ENCODE measurements around the gene WDR64.

The WDR64 gene

DNA sequence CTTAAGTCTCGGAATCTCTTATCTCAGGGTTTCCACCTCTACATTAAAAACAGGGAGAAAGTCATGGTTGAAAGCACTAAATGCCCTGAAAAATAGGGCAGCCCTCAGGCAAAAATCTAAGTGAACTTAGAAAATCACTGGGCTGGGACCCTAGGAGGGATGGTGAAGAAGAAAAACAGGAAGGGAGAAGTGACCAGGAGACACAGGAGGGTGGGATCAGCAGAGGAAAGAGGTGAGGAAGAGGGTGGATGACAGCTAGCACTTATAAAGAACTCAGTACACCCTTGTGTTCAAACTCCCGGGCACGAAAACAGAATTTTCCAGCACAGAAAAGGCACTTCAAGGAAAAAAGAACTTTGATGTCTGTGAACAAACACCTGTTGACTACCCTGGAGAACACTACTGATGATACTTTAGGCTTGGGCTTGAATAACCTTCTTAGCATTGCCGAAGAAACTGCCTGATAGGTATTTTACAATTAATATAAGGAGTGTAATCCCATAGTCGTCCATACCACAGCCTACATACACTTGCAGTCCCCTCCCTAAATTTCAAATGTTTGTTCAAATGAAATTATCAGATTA lies 13.9 kb upstream of the WDR64 start:
- peaks cover 39% of the 10 kb centered on the region for H3K4me1 Mint-ChIP-seq (ENCODE audit: low read depth)
- intact Hi-C loops (cut with micrococcal nuclease) = no loop called here
- no peaks in the 10 kb centered on the region for H3K9me3 Mint-ChIP-seq
- H3K4me3 Mint-ChIP-seq = peak overlapping the region; percentile 52
- H3K27me3 Mint-ChIP-seq = no peaks in the 10 kb centered on the region
- peak overlapping the region; percentile 33 for H3K27ac Mint-ChIP-seq
- H3K36me3 Mint-ChIP-seq (ENCODE audit: low read depth) = peaks cover 28% of the 10 kb centered on the region

GRCh38 chr1:241638909-241639622 lies 13.0 kb upstream of the WDR64 start:
- Mint-ChIP-seq H3K4me3 (peak overlapping the region; percentile 93), H3K36me3 (ENCODE audit: low read depth) (peaks cover 25% of the 10 kb centered on the region), H3K9me3 (no peaks in the 10 kb centered on the region), H3K27me3 (no peaks in the 10 kb centered on the region), H3K4me1 (ENCODE audit: low read depth) (peaks cover 44% of the 10 kb centered on the region), H3K27ac (peak overlapping the region; percentile 92)
- intact Hi-C loops (cut with micrococcal nuclease) = no loop called here

DNA sequence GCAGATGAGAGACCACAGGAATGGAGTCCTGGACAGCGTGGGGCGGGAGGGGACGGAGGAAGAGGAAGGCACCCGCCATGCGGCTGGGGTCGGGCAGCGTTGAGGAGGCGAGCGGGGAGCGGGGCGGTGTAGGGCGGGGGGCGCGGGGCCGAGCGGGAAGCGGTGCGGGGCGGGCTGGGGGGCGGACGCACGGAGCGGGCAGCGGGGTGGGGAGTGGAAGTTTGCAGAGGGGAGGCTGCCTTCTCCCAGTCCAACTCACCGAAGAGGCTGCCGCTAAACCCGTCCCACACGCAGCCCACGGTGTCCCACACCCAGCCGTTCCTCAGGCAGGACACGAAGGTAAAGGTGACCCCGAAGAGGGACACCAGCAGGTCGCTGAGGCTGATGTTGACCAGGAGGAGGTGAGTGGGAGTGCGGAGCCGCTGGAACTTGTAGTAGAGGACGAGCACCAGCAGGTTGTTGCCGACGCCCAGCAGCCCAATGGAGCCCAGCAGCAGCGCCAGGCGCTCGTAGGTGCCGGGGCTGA lies 12.4 kb upstream of the WDR64 start:
- Mint-ChIP-seq H3K27me3 (no peaks in the 10 kb centered on the region), H3K4me1 (ENCODE audit: low read depth) (peaks cover 39% of the 10 kb centered on the region), H3K9me3 (no peaks in the 10 kb centered on the region), H3K4me3 (peak overlapping the region; percentile 93), H3K27ac (peak overlapping the region; percentile 92), H3K36me3 (ENCODE audit: low read depth) (peaks cover 19% of the 10 kb centered on the region)
- intact Hi-C loops (cut with micrococcal nuclease) = loop anchor here (1.0 kb wide), 1 partner anchor 208 kb away; no protein-coding TSS in a partner anchor

- Mint-ChIP-seq H3K27ac (peak within 1 kb of the TSS; percentile 92), H3K36me3 (ENCODE audit: low read depth) (peaks cover 12% of the 10 kb centered on the region), H3K9me3 (no peaks in the 10 kb centered on the region), H3K27me3 (no peaks in the 10 kb centered on the region), H3K4me3 (peak within 1 kb of the TSS; percentile 93), H3K4me1 (ENCODE audit: low read depth) (peaks cover 33% of the 10 kb centered on the region)
- intact Hi-C loops (cut with micrococcal nuclease) = loop anchor here (1.0 kb wide), 1 partner anchor 207 kb away; no protein-coding TSS in a partner anchor
Observed at GRCh38 chr1:241640149-241640866, 11.8 kb upstream of the WDR64 start, which contains the start of the genes CHML and OPN3. TSS of gene CHML (minus strand) at chr1:241640369. CDS start at chr1:241635766, 4,603 bp downstream. TSS of gene OPN3 (minus strand) at chr1:241640369. CDS start at chr1:241640254, 115 bp downstream.

DNA sequence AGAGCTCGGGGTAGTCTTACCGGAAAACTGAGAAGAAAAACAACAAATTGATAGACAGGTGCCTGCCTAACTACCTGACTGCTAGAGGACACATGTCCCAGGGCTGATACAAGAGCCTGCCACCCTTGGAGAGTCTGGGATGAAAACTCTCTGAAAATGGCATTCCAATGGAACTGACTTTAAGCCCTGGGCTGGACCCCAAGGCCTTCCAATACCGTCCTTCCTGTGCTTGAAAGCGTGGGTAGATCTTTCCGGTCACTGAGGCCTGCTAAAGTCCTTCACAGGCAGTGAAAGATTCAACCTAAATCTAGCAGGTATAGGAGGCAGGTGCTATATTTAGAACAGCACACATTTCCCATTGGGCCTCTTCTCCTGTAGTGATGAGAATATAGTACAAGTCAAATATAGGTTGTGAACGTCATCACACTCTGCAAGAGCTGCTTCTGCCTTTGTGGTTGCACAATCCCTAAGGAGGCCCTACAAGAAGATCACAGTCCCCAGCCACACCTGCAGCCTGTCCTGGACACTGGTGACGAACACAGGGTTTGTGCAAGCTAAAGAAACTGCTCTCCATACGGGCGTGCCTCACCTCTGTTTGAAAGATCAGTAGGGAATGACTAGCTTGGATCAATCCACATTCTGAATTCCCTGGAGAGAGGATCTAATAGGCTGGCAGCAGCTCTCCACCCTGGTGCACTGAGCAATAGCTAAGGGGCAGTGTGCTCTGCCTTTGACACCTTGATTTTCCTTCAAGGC lies 11.0 kb upstream of the WDR64 start:
- Mint-ChIP-seq H3K4me3 (peak overlapping the region; percentile 93), H3K9me3 (no peaks in the 10 kb centered on the region)

DNA sequence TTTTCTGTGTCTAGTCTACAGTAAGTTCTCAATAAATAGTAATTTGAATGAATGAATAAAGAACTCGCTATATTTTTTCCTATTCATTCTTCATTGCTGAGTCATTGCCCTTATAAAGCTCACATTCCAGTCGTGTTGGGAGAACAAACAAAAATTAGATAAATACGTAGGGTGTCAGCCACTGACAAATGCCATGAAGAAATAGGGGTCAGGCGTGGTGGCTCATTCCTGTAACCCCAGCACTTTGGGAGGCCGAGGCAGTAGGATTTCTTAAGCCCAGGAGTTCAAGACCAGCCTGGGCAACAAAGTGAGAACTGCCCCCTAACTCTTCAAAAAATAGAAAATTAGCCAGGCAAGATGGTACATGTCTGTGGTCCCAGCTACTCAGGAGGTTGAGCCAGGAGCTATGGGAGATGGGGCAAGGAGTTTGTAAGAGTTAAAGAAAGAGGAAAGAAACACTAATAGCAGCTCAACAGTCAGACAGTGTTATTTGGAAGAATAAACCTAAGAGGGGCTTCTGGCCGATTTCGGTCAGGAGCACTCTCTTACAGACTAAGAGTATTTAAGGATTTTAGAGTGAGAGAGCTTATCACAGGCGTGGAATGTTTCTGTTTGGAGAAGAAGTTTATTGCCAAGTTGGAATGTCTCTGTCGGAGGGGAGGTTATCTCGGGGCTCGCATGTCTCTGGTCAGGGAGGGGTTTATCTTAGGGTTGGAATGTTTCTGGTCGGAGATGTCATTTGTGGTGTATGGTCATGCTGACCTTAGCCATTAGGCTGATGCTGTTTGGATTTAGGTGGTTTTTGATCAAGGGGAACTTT lies 10.1 kb upstream of the WDR64 start:
- H3K27ac Mint-ChIP-seq = no peak overlapping the region
- no peak overlapping the region for H3K4me3 Mint-ChIP-seq
- no peaks in the 10 kb centered on the region for H3K27me3 Mint-ChIP-seq
- H3K36me3 Mint-ChIP-seq (ENCODE audit: low read depth) = peaks cover 8% of the 10 kb centered on the region
- no peaks in the 10 kb centered on the region for H3K9me3 Mint-ChIP-seq
- peaks cover 30% of the 10 kb centered on the region for H3K4me1 Mint-ChIP-seq (ENCODE audit: low read depth)
- intact Hi-C loops (cut with micrococcal nuclease) = no loop called here

More for the DNA sequence above, 11.0 kb upstream of the WDR64 start:
- H3K4me1 Mint-ChIP-seq (ENCODE audit: low read depth) = peaks cover 30% of the 10 kb centered on the region
- no peaks in the 10 kb centered on the region for H3K27me3 Mint-ChIP-seq
- H3K27ac Mint-ChIP-seq = peak overlapping the region; percentile 92
- intact Hi-C loops (cut with micrococcal nuclease) = loop anchor here (1.0 kb wide), 1 partner anchor 206 kb away; no protein-coding TSS in a partner anchor
- H3K36me3 Mint-ChIP-seq (ENCODE audit: low read depth) = peaks cover 8% of the 10 kb centered on the region

- no peak overlapping the region for H3K27ac Mint-ChIP-seq
Observed at GRCh38 chr1:241642593-241642944, 9.5 kb upstream of the WDR64 start.

DNA sequence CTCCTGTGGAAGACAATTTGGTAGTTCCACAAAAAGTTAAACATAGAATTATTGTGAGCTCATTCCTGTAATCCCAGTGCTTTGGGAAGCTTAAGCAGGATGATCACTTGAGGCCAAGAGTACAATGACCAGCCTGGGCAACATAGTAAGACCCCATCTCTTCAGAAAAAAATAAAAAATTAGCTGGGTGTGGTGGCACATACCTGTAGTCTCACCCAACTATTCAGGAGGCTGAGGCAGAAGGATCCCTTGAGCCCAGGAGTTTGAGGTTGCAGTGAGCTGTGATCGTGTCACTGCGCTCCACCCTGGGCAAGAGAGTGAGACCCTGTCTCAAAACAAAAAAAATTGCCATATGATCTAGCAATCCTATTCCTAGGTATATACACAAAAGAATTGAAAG lies 7.8 kb upstream of the WDR64 start:
- peaks cover 6% of the 10 kb centered on the region for H3K36me3 Mint-ChIP-seq (ENCODE audit: low read depth)
- no peaks in the 10 kb centered on the region for H3K27me3 Mint-ChIP-seq
- H3K4me1 Mint-ChIP-seq (ENCODE audit: low read depth) = peaks cover 11% of the 10 kb centered on the region
- H3K9me3 Mint-ChIP-seq = no peaks in the 10 kb centered on the region
- no peak overlapping the region for H3K27ac Mint-ChIP-seq
- intact Hi-C loops (cut with micrococcal nuclease) = no loop called here
- H3K4me3 Mint-ChIP-seq = no peak overlapping the region

More at GRCh38 chr1:241642593-241642944, 9.5 kb upstream of the WDR64 start:
- Mint-ChIP-seq H3K4me3 (no peak overlapping the region), H3K9me3 (no peaks in the 10 kb centered on the region), H3K4me1 (ENCODE audit: low read depth) (peaks cover 25% of the 10 kb centered on the region), H3K27me3 (no peaks in the 10 kb centered on the region), H3K36me3 (ENCODE audit: low read depth) (peaks cover 8% of the 10 kb centered on the region)
- intact Hi-C loops (cut with micrococcal nuclease) = no loop called here

- Mint-ChIP-seq H3K4me3 (no peak overlapping the region), H3K4me1 (ENCODE audit: low read depth) (peaks cover 11% of the 10 kb centered on the region), H3K27ac (no peak overlapping the region), H3K9me3 (no peaks in the 10 kb centered on the region), H3K36me3 (ENCODE audit: low read depth) (no peaks in the 10 kb centered on the region), H3K27me3 (peaks cover 2% of the 10 kb centered on the region)
- intact Hi-C loops (cut with micrococcal nuclease) = no loop called here
Observed at GRCh38 chr1:241645199-241645598, 6.9 kb upstream of the WDR64 start.

- H3K4me3 Mint-ChIP-seq = no peak overlapping the region
- no peak overlapping the region for H3K27ac Mint-ChIP-seq
- peaks cover 6% of the 10 kb centered on the region for H3K27me3 Mint-ChIP-seq
- no peaks in the 10 kb centered on the region for H3K9me3 Mint-ChIP-seq
- peaks cover 5% of the 10 kb centered on the region for H3K4me1 Mint-ChIP-seq (ENCODE audit: low read depth)
- intact Hi-C loops (cut with micrococcal nuclease) = no loop called here
- H3K36me3 Mint-ChIP-seq (ENCODE audit: low read depth) = no peaks in the 10 kb centered on the region
Observed at GRCh38 chr1:241646201-241646600, 5.9 kb upstream of the WDR64 start.

- Mint-ChIP-seq H3K27me3 (peaks cover 6% of the 10 kb centered on the region), H3K27ac (no peak overlapping the region), H3K36me3 (ENCODE audit: low read depth) (no peaks in the 10 kb centered on the region), H3K4me3 (no peak overlapping the region), H3K9me3 (no peaks in the 10 kb centered on the region), H3K4me1 (ENCODE audit: low read depth) (peaks cover 5% of the 10 kb centered on the region)
- intact Hi-C loops (cut with micrococcal nuclease) = no loop called here
Observed at GRCh38 chr1:241647658-241648057, 4.4 kb upstream of the WDR64 start.

DNA sequence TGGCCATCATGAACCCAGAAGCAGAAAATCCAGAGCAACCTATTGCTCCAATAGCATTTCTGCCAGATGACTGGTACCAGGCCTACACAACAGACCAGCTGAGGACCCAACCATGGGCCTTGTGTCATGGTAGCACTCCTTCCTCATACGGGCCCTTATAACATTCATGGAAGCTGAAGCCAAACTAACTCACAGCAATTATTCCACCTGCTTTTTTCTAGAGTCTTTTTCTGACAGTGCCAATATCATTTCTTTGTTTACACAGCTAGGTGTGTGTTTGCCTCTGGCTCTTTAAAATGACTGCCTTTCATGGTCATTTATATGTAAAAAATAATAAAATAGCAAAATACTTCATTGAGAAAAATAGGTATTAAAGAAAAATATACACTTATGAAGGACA lies 3.9 kb upstream of the WDR64 start:
- H3K36me3 Mint-ChIP-seq (ENCODE audit: low read depth) = no peaks in the 10 kb centered on the region
- H3K4me1 Mint-ChIP-seq (ENCODE audit: low read depth) = peaks cover 5% of the 10 kb centered on the region
- H3K9me3 Mint-ChIP-seq = no peaks in the 10 kb centered on the region
- H3K4me3 Mint-ChIP-seq = no peak overlapping the region
- intact Hi-C loops (cut with micrococcal nuclease) = no loop called here
- H3K27ac Mint-ChIP-seq = no peak overlapping the region
- peaks cover 6% of the 10 kb centered on the region for H3K27me3 Mint-ChIP-seq

DNA sequence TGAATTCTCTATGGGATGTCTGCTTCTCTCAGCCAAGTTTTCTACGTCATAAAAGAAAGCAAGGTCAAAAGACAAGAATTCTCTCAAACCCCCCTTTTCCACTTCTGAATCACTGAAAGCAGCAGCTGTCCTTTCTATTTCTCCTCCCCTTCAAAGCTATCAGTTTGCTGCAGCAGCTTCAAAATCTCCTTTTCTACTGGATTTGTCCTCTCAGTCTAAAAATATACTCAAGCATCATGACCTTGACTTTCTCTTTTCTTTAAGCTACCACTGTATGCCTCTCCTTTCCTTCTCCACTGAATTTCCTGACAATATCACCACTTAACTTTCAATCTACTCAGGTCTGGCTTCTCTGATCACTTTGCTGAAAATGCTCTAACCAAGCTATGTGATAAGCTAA lies 1.9 kb downstream of the WDR64 start:
- H3K4me3 Mint-ChIP-seq = no peak overlapping the region
- no peaks in the 10 kb centered on the region for H3K9me3 Mint-ChIP-seq
- intact Hi-C loops (cut with micrococcal nuclease) = no loop called here
- no peak overlapping the region for H3K27ac Mint-ChIP-seq
- H3K36me3 Mint-ChIP-seq (ENCODE audit: low read depth) = no peaks in the 10 kb centered on the region
- H3K27me3 Mint-ChIP-seq = peaks cover 7% of the 10 kb centered on the region
- no peaks in the 10 kb centered on the region for H3K4me1 Mint-ChIP-seq (ENCODE audit: low read depth)
